Vagina (tissue), 2 donors: Measurements from ENCODE around the gene EDN3.

Experiments
- POLR2A ChIP-seq, 2 donors: fragments of 450-650 bp; IDR thresholded peaks; one replicate each; pipeline ENCODE4 v1.6.1; 2017; ENCODE audit warnings: antibody characterized with exemption in 2 of 2, mild to moderate bottlenecking in 2 of 2, moderate library complexity in 2 of 2
- POLR2AphosphoS5 ChIP-seq, 2 donors: sonication (generic); formaldehyde crosslinking; IDR thresholded peaks; one replicate each; pipeline ENCODE4 v1.9.0; 2017; ENCODE audit warnings: antibody characterized with exemption in 2 of 2, mild to moderate bottlenecking in 2 of 2, low read depth in 1 of 2; ENCODE audit not compliant: insufficient read depth in 1 of 2
- TF ChIP-seq, protein P1 (sequence below), 3 experiments: fragments of 450-650 bp in 2 of 3; fragments of 200-600 bp in 1 of 3; sonication (generic) in 1 of 3; IDR thresholded peaks; one replicate each; pipeline ENCODE4 v1.5.1; 2017 to 2019; ENCODE audit warnings: antibody characterized with exemption in 3 of 3, mild to moderate bottlenecking in 2 of 3, moderate library complexity in 2 of 3

DNA sequence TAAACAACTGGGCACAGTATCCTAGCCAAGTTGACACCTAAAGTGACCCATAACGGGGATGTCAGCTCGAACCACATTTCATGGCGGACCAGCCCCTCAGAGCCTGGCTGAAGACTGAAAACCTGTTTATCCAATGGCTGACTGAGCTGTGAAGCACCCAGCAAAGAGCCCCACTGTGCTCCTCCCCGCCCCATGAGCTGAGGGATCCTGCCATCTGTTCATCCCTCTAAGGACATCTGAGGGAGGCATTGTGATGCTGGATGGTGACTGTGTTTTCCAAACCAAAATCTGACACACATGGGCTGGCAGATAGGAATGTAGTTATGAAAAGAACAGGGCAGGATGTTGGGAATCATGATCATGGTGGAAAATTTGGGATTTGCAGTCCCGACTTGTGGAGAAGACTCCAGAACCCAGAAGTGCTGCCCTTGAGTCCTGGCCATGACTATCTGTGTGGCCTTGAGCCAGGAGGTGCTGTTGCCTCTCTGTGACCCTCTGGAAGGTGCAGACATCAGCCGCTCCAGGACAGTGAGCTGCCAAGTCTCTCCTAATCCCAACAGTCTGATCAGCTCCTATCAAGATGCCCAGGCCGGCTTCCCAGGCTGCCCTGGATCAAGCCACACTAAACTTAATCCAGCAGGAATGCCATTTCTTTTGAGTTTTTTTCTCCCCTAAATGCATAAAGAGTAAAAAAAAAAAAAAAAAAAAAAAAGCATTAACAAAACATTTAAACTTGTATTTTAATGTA, 5.7 kb downstream of the EDN3 start:
- TF ChIP-seq POLR2A (IDR thresholded peaks at IDR 0.05) = no peak
- TF ChIP-seq, protein P1, sequence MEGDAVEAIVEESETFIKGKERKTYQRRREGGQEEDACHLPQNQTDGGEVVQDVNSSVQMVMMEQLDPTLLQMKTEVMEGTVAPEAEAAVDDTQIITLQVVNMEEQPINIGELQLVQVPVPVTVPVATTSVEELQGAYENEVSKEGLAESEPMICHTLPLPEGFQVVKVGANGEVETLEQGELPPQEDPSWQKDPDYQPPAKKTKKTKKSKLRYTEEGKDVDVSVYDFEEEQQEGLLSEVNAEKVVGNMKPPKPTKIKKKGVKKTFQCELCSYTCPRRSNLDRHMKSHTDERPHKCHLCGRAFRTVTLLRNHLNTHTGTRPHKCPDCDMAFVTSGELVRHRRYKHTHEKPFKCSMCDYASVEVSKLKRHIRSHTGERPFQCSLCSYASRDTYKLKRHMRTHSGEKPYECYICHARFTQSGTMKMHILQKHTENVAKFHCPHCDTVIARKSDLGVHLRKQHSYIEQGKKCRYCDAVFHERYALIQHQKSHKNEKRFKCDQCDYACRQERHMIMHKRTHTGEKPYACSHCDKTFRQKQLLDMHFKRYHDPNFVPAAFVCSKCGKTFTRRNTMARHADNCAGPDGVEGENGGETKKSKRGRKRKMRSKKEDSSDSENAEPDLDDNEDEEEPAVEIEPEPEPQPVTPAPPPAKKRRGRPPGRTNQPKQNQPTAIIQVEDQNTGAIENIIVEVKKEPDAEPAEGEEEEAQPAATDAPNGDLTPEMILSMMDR (IDR thresholded peaks at IDR 0.05) = no peak
- no peak for TF ChIP-seq POLR2AphosphoS5 (IDR thresholded peaks at IDR 0.05; ENCODE audit: insufficient read depth in 1 of 2, low read depth in 1 of 2)
